MM.1S (cell line): Measurements from ENCODE around the gene CIB2.
A peak's percentile ranks its signal among the peaks of the same experiment; 100 is the strongest.

Experiments used
- DNase-seq: peaks from one replicate; pipeline ENCODE4 v3.0.0-alpha.2; 2015
- H2AFZ ChIP-seq: fragments of 300-600 bp; sonication (generic); 2 replicates; pipeline ENCODE4 v1.6.0; 2016; ENCODE audit warnings: antibody characterized with exemption, low read length
- H3F3A ChIP-seq: fragments of 300-600 bp; sonication (generic); 2 replicates; pipeline ENCODE4 v1.6.1; 2016; ENCODE audit warnings: mild to moderate bottlenecking, antibody characterized with exemption, low read length, moderate library complexity, mixed read lengths; ENCODE audit not compliant: insufficient read depth
- H3K27ac ChIP-seq: fragments of 300-600 bp; sonication (generic); 2 replicates; pipeline ENCODE4 v1.5.1; 2016; ENCODE audit warnings: mild to moderate bottlenecking, low read length
- H3K27me3 ChIP-seq: fragments of 300-600 bp; sonication (generic); replicated peaks from 2 replicates; pipeline ENCODE4 v1.6.0; 2016; ENCODE audit warnings: low read length; ENCODE audit not compliant: insufficient read depth
- H3K36me3 ChIP-seq: fragments of 300-600 bp; sonication (generic); replicated peaks from 2 replicates; pipeline ENCODE4 v1.6.1; 2016; ENCODE audit warnings: mild to moderate bottlenecking, low read length, mixed read lengths; ENCODE audit not compliant: insufficient read depth
- H3K4me1 ChIP-seq: fragments of 300-600 bp; sonication (generic); 2 replicates; pipeline ENCODE4 v1.6.1; 2016; ENCODE audit warnings: low read length, mixed read lengths
- H3K4me2 ChIP-seq: fragments of 300-600 bp; sonication (generic); 2 replicates; pipeline ENCODE4 v1.6.0; 2016; ENCODE audit warnings: low read depth, low read length
- H3K4me3 ChIP-seq: fragments of 300-600 bp; sonication (generic); 2 replicates; pipeline ENCODE4 v1.5.1; 2016; ENCODE audit warnings: low read length, mixed read lengths
- H3K79me2 ChIP-seq: fragments of 300-600 bp; sonication (generic); 2 replicates; pipeline ENCODE4 v1.6.1; 2016; ENCODE audit warnings: mixed run types, low read length, mixed read lengths
- H3K9ac ChIP-seq: fragments of 300-600 bp; sonication (generic); 2 replicates; pipeline ENCODE4 v1.6.1; 2016; ENCODE audit warnings: low read length, mixed read lengths
- H3K9me2 ChIP-seq: fragments of 300-600 bp; sonication (generic); replicated peaks from 2 replicates; pipeline ENCODE4 v1.6.1; 2016; ENCODE audit warnings: mild to moderate bottlenecking, low read length, mixed read lengths; ENCODE audit not compliant: insufficient read depth
- H3K9me3 ChIP-seq: fragments of 300-600 bp; sonication (generic); replicated peaks from 2 replicates; pipeline ENCODE4 v1.6.1; 2016; ENCODE audit warnings: mild to moderate bottlenecking, low read length, mixed read lengths; ENCODE audit not compliant: insufficient read depth
- H4K20me1 ChIP-seq: fragments of 300-600 bp; sonication (generic); 2 replicates; pipeline ENCODE4 v1.6.1; 2016; ENCODE audit warnings: mild to moderate bottlenecking, low read length, moderate library complexity, mixed read lengths; ENCODE audit not compliant: insufficient read depth
- CTCF ChIP-seq: fragments of 300-600 bp; sonication (generic); IDR thresholded peaks from 2 replicates; pipeline ENCODE4 v1.5.1; 2016; ENCODE audit warnings: antibody characterized with exemption, low read length, mixed read lengths
- EZH2 ChIP-seq: fragments of 300-600 bp; sonication (generic); optimal IDR thresholded peaks from 2 replicates; pipeline ENCODE3; 2017; ENCODE audit warnings: low read depth, mild to moderate bottlenecking, antibody characterized with exemption, low read length, mixed read lengths
- EZH2phosphoT487 ChIP-seq: fragments of 300-600 bp; sonication (generic); IDR thresholded peaks from 2 replicates; pipeline ENCODE4 v1.6.1; 2018; ENCODE audit warnings: antibody characterized with exemption, low read length

The CIB2 gene

GRCh38 chr15:78131295-78132061 lies at the start of gene CIB2:
TSS of gene CIB2 (minus strand) at chr15:78131445. CDS start at chr15:78131215, 230 bp downstream.
- Histone ChIP-seq H3K4me3 (peak within 1 kb of the TSS; percentile 87), H3K27me3 (no peaks in the 10 kb centered on the region), H3K9me2 (no peaks in the 10 kb centered on the region), H3K36me3 (no peaks in the 10 kb centered on the region), H4K20me1 (no peaks in the 10 kb centered on the region), H3K9ac (peak within 1 kb of the TSS; percentile 81), H3K4me1 (no peaks in the 10 kb centered on the region), H3K27ac (peak within 1 kb of the TSS; percentile 19; the same call in 1 of the 2 replicates), H3K79me2 (no peaks in the 10 kb centered on the region), H3K4me2 (peak within 1 kb of the TSS; percentile 91), H3K9me3 (no peaks in the 10 kb centered on the region), H3F3A (peaks cover 5% of the 10 kb centered on the region; the same call in 1 of the 2 replicates), H2AFZ (peak within 1 kb of the TSS; percentile 99)
- DNase-seq: peak; percentile 57
- no peak for TF ChIP-seq EZH2
- TF ChIP-seq EZH2phosphoT487: no peak
- TF ChIP-seq CTCF: peak; percentile 57

GRCh38 chr15:78179906-78180305 lies 48.7 kb upstream of the CIB2 start:
- Histone ChIP-seq H4K20me1 (no peaks in the 10 kb centered on the region), H3K4me2 (no peak overlapping the region)

GRCh38 chr15:78179286-78179840 lies 48.1 kb upstream of the CIB2 start:
- no peak for DNase-seq
- Histone ChIP-seq H3K4me2 (no peak overlapping the region), H3K4me1 (peaks cover 14% of the 10 kb centered on the region), H3K9me3 (no peaks in the 10 kb centered on the region), H3K9me2 (no peaks in the 10 kb centered on the region), H3F3A (peaks cover 6% of the 10 kb centered on the region; the same call in 1 of the 2 replicates), H3K27me3 (no peaks in the 10 kb centered on the region), H3K36me3 (no peaks in the 10 kb centered on the region), H3K27ac (no peak overlapping the region), H3K79me2 (no peaks in the 10 kb centered on the region), H4K20me1 (no peaks in the 10 kb centered on the region), H3K9ac (no peak overlapping the region), H2AFZ (no peak overlapping the region), H3K4me3 (no peak overlapping the region)
- no peak for TF ChIP-seq CTCF
- TF ChIP-seq EZH2: no peak
- no peak for TF ChIP-seq EZH2phosphoT487

More at GRCh38 chr15:78179906-78180305, 48.7 kb upstream of the CIB2 start:
- DNase-seq: no peak
- TF ChIP-seq EZH2phosphoT487: no peak
- TF ChIP-seq CTCF: no peak
- TF ChIP-seq EZH2: no peak
- Histone ChIP-seq H3F3A (peaks cover under 1% of the 10 kb centered on the region; the same call in 1 of the 2 replicates), H3K9ac (no peak overlapping the region), H2AFZ (no peak overlapping the region), H3K36me3 (no peaks in the 10 kb centered on the region), H3K27ac (no peak overlapping the region), H3K27me3 (no peaks in the 10 kb centered on the region), H3K9me2 (no peaks in the 10 kb centered on the region), H3K4me1 (peaks cover 9% of the 10 kb centered on the region), H3K9me3 (no peaks in the 10 kb centered on the region), H3K4me3 (no peak overlapping the region), H3K79me2 (no peaks in the 10 kb centered on the region)
